GM18867 (cell line): Measurements from ENCODE around the gene HOXB3.

Experiments used
- ATAC-seq: cut with Tn5 transposase; IDR thresholded peaks from one replicate; pipeline ENCODE4 v1.9.1; 2021; ENCODE audit warnings: mild to moderate bottlenecking, moderate library complexity; ENCODE audit not compliant: unreplicated experiment

HOXB3 gene

GRCh38 chr17:48588528-48588927 is 1.5 kb downstream of the HOXB3 start:
- ATAC-seq = no peak

- ATAC-seq = no peak
These were observed 2.0 kb downstream of the HOXB3 start for GRCh38 chr17:48588074-48588415.

DNA sequence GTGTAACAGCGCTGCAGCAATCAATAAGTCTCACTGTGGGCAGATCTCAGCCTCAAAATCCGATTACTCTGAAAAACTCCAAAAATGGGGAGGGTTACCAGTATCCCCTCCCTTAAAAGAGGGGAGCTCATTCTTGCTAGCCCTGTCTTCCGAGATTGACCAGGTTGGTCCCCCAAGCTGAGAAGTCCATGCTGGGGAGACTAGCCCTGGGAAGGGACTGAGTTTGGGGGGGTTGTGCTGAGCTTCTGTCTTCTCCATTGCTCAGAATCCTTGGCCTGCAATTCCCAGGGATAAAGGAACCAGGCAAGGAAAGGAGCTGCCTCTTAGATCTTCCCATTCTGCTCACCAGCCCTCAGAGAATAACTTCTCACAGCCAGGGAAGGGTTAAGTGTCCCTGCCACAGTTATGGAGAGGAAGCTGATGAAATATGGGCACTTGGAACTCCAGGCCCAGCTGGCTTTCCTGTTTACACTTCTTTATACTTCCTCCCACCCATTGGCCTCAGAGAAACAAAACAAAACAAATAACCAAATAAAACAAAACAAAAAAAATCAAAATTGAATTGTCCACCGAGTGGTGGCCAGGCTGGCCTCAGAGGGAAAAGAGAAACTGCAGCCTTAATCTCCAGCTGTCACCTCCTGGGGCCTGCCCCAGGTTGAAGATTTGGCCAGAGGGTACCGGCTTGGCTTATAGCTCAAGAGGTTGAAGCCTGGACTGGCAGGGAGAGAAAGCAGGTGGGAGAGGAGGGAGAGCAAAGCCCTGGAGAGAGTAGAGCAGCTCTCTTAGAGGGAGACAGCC is 2.6 kb downstream of the HOXB3 start:
- ATAC-seq = no peak

DNA sequence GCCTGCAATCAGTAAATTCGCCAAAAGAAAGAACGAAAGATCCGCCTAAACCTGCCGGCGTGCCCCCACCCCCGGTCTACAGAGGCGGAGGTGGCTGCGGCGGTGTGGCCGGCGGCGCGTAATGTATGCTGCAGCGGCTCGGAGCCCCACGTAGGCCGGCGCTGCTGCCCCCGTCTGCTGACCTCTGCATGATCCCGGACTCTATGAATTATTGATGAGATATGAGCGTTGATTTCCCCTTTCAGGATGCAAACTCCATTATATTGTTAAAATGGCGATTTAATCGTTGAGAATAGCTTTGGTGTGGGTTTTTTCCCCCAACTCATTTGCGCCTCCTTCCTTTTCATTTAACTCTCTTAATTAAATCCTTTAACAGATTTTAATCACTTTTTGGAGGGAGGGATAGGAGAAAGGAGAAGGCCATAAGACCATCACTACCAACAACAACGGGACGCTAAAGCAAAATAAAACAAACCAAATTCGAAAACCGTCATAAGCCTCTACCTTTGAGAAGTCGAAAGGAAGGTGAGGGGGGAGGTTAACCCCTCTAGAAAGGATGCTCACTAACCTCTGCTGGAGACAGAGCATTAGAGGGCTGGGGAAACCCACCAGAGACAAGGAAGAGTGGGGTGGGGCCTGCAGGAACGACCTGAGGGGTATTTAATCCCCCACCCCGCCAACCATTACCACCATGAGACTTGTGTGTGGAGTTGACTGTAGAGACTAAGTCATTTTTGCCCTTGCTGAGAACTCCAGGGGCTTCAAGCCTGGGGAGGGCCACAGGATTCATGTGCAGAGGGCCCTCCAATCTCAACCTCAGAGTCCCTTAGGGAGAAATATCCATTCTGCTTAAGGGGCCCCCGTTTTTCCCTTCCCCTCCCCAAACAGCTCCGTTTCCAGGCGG is 3.4 kb downstream of the HOXB3 start:
- ATAC-seq = no peak

DNA sequence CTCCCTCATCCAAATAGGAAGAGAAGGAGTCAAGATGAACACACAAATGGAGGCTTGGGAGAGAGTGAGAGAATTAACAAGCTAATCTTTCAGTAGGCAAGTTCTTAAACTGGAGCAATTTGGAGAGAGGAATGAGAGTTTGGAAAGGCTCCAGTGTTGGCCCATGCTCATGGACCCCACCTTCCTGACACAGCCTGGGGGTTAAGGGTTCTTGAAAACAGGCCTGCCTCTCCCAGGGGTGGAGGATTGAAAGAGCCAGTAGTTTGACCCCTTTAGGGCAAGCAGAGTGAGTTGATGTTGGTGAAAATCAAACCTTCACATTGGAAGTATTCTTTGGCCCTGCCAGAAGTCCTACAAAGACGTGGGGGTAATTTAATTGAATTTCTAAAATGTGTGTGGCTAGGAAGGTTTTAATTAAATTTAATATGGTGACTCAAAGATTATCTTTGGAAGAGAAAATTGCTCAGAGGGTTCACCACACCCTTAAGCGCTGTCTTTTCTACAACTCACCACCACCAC is 5.8 kb downstream of the HOXB3 start:
- ATAC-seq = no peak

GRCh38 chr17:48583708-48584222 is 6.3 kb downstream of the HOXB3 start:
- no peak for ATAC-seq

- no peak for ATAC-seq
These were observed 7.3 kb downstream of the HOXB3 start for GRCh38 chr17:48582750-48583069.

GRCh38 chr17:48579760-48580554 is 10.1 kb downstream of the HOXB3 start:
- no peak for ATAC-seq

DNA sequence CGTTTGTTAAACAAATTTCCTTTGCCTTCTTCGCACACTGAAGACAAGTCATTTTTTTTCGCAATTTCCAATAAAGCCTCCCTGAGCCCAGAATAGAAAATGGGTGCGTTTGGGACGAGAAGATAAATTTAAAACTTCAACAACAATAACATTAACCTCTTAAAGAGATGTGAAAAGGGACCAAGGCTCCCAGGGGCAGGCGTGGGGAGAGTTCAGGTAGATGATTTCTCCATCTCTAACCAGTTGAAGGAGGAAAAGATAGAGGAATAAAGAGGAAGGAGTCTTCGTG is 10.6 kb downstream of the HOXB3 start:
- ATAC-seq = no peak

DNA sequence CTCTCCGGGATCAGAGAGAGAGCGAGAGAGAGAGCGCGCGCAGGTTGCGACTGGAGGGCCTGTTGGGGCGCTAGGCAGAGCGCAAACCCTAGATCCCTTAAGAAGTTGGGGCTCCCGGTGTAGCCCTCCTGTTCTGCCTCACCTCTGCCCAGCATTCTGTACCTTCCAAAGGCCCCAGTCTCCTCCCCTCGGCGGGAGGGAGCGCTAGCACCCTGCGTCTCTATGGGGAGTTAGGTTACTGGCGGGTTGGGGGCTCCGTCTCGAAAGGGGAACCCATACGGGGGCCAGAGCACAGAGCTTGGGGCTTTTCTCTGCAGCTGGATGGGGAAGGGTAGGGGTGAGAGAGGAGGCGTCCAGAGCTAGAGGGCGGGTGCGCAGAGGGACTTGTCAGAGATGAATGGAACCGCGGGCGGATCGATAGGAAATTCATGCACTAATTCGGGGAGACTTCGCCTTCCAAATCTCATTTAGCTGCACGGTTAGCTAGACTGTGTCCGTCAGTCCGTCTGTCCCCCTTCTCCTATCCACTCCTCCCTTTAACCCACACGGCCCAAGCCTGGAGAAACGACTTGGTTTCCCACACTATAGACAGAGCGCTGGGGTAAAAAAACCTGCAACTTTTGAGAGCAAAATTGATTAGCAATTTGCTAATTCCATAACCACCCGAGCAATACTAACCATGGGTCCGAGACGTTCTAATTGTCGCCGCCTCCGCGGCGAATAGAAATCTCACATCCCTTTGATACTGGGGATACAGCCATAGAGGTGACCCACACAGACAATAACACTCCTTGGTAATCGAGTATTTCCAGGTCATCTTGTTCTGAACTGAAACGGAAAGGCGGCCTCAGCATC is 11.2 kb downstream of the HOXB3 start:
- peak; percentile 46 for ATAC-seq

DNA sequence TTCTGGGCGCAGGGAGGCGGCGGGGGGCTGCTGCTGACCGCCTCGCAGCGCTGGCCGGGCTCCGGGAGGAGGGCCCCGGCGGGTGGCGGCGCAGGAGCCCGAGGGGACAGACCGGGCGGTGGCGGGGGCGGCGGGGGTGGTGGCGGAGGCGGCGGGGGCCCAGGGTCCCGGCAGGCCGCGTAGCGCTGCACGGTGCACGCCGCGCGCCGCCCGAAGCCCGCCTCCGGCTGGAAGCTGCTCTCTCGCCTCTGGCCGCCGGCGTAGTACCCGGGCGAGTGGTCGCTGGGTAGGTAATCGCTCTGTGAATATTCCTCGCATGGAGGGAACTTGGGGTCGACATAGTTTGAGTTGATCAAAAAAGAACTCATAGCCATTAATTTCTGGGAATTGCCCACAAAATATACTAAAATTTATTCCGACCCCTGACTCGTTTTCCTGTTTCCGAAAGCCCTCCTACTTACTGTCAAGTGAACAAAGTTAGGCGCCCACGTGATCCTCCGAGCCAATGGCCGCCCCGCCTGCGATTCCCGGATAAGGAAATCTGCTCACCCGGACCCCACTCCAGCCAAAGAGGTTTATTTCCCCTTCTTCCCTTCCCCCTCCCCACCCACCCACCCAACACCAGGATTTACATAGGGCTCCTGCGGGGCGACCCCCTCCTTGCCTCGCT is 12.0 kb downstream of the HOXB3 start, which contains the start of gene HOXB4:
HOXB4 (minus strand) TSS at position 405 of the 670 bp plus-strand sequence; CDS start at position 374, 31 bp downstream.
- peak; percentile 63 for ATAC-seq

DNA sequence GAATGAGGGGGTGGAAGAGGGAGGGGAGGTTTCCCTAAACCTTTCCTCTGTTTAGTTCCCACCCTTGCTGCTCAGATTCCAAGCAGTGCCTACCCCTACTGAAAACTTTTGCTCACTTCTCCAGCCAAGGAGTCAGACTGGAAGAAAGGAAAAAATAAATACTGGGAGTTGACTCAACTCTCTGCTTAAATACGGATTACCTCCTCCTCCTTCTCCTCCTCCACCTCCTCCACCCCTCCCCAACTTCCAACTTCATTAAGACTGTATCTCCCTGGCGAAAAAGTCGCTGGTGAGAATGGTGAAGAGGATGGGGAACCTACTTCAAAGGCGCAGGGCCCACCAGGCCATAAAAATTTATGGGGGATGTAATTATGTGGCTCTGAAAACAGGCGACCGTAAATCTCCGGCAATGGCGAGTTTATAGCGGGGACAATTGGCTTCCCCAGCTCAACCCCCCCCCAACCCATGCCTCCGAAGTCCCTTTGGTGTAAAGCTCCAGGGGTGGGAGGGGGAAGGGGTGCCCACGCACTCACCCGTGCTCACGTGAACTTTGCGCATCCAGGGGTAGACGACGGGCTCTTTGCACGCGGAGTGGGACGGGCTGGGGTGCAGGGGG is 12.6 kb downstream of the HOXB3 start:
- peak; percentile 12 for ATAC-seq

- ATAC-seq = no peak
These were observed 13.3 kb downstream of the HOXB3 start for GRCh38 chr17:48576479-48577309.

GRCh38 chr17:48575673-48576478 is 14.2 kb downstream of the HOXB3 start:
- no peak for ATAC-seq

DNA sequence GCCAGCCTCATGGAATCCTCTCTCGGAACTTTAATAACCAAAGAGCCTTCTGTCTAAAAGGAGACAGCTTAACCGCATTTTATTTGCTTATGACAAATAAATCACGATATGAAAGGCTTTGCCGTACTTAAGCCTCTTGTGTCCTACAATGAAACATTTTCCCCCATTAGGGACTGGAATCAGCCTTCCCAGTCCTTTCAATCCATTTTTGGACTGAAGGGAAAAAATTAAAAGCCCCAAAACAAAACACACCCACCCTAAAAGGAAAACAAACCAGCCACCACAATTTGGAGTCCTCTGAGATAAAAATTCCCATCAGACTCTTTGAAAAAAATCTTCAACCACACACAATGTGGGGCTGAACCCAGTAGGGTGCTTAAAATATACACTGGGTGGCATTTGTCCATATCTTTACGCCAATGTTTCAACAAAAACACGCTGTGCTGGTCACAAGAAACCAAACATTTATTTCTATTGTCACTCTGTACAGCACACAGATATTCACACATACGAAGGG is 14.9 kb downstream of the HOXB3 start:
- no peak for ATAC-seq

DNA sequence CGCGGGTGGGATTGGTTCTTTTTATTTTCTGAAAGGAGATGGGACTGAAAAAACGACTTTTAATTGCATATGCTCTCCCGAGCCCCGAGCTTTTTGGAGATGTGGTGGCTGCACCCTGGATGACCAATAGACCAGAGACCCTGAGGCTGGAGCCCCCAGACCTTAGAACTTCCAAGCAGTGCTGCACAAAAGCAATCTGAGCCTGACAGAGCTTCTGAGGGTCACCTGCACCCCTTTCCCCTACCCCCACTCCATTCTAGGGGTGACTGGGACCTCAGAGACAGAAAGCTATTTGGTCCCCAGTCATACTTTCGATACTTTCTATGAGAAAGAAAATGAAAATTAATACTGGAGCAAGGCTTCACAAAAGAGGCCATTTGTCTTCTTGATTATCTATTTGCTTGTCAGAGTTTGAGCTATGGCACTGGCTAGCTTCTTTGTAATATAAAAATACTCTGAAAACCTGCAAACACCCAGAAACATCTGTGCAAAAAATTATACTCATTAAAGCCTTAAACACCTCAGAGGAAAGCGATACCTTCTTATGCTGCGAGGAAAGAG is 15.5 kb downstream of the HOXB3 start:
- ATAC-seq = no peak

GRCh38 chr17:48571826-48572417 is 18.1 kb downstream of the HOXB3 start:
- ATAC-seq = no peak
